Panc1 (cell line): ENCODE data around the gene MIA2. TPM values are rescaled to one million over a fixed set of nuclear protein-coding genes. Genes with fewer than 3 reads are reported as not detected.
A peak's percentile ranks its signal among the peaks of the same experiment; 100 is the strongest.
"Not testable (repeated sequence)": the region's sequence is repeated elsewhere in the genome, so short reads cannot be mapped to it uniquely, and the experiment has no call there.

Source experiments
- ATAC-seq: fragments of 200-7000 bp; cut with Tn5 transposase; 2 replicates; pipeline ENCODE4 v1.9.1; 2020; ENCODE audit warnings: mild to moderate bottlenecking, moderate library complexity
- BruUV-seq: library from RNA; stranded (reverse); fragments of 400-500 nt; replicated peaks from 2 replicates; lab custom pipeline; 2021; lab: Mats Ljungman, UMichigan
- CTCF ChIA-PET: fragments of 300-600 bp; sonication (Branson Sonifier 250); formaldehyde crosslinking; loops from one replicate; lab custom pipeline; 2022; ENCODE audit warnings: antibody characterized with exemption; lab: Charles Lee
- POLR2A ChIA-PET: fragments of 300-600 bp; sonication (Branson Sonifier 250); formaldehyde crosslinking; loops from one replicate; lab custom pipeline; 2022; ENCODE audit warnings: antibody characterized with exemption; lab: Charles Lee
- DNase-seq: peaks from one replicate; pipeline ENCODE4 v3.0.0-alpha.2; 2010; ENCODE audit warnings: low read depth, low spot score
- H3K27ac ChIP-seq: 2 replicates; pipeline ENCODE4 v1.5.1; 2011; ENCODE audit warnings: mild to moderate bottlenecking, low read length, inconsistent platforms
- H3K27me3 ChIP-seq: fragments of 200-500 bp; sonication (Bioruptor generic); 2 replicates; pipeline ENCODE4 v1.6.0; 2014; ENCODE audit warnings: low read length, inconsistent platforms; ENCODE audit not compliant: control insufficient read depth, insufficient read depth
- H3K36me3 ChIP-seq: fragments of 200-500 bp; sonication (Bioruptor generic); 2 replicates; pipeline ENCODE4 v1.5.1; 2014; ENCODE audit warnings: inconsistent platforms, mild to moderate bottlenecking, low read length, moderate library complexity; ENCODE audit not compliant: control insufficient read depth, insufficient read depth
- H3K4me1 ChIP-seq: 2 replicates; pipeline ENCODE4 v1.5.1; 2011; ENCODE audit warnings: inconsistent platforms, mild to moderate bottlenecking, low read length, moderate library complexity; ENCODE audit not compliant: control insufficient read depth, insufficient read depth
- H3K4me3 ChIP-seq, 2 experiments: 2 replicates each; pipeline ENCODE4 v1.5.1; 2011 to 2012; ENCODE audit warnings: low read depth in 2 of 2, low read length in 2 of 2, mild to moderate bottlenecking in 2 of 2, inconsistent platforms in 1 of 2, moderate library complexity in 1 of 2
- H3K9me3 ChIP-seq: fragments of 200-500 bp; sonication (Bioruptor generic); 2 replicates; pipeline ENCODE4 v1.5.1; 2014; ENCODE audit warnings: low read depth, mild to moderate bottlenecking, inconsistent platforms, low read length, moderate library complexity; ENCODE audit not compliant: control insufficient read depth, insufficient read depth
- TCF7L2 ChIP-seq: IDR thresholded peaks from 2 replicates; pipeline ENCODE4 v1.6.1; 2011; ENCODE audit warnings: mild to moderate bottlenecking, low read depth, low read length, inconsistent platforms
- in situ Hi-C: cut with HindIII; loops from 2 replicates; pipeline ENCODE4 v1.10.0; 2016; ENCODE audit warnings: low sequenced_read_pairs, low pct_unique_long_range_greater_than_20kb
- intact Hi-C: fragments of 100-400 bp; cut with micrococcal nuclease; formaldehyde crosslinking; loops from one replicate; pipeline ENCODE4 v1.10.0; 2022; ENCODE audit not compliant: unreplicated experiment
- total RNA-seq: library from RNA; stranded (reverse); gene quantifications from one replicate; pipeline ENCODE4 v1.2.1, GENCODE V29; 2021; ENCODE audit not compliant: unreplicated experiment
- TF ChIP-seq, protein P1 (sequence below), 2 experiments: IDR thresholded peaks; 2 replicates each; pipeline ENCODE4 v1.6.1; 2011 to 2012; ENCODE audit warnings: low read depth in 2 of 2, control low read depth in 1 of 2, low read length in 1 of 2, mild to moderate bottlenecking in 1 of 2, moderate library complexity in 1 of 2; ENCODE audit not compliant: insufficient read depth in 1 of 2
- TF ChIP-seq, protein P2 (sequence below): fragments of 450-650 bp; IDR thresholded peaks from 2 replicates; pipeline ENCODE4 v1.5.1; 2017; ENCODE audit warnings: mild to moderate bottlenecking

MIA2 gene
- total RNA-seq, 1 experiment from 2014 or later: 19.2 TPM

DNA sequence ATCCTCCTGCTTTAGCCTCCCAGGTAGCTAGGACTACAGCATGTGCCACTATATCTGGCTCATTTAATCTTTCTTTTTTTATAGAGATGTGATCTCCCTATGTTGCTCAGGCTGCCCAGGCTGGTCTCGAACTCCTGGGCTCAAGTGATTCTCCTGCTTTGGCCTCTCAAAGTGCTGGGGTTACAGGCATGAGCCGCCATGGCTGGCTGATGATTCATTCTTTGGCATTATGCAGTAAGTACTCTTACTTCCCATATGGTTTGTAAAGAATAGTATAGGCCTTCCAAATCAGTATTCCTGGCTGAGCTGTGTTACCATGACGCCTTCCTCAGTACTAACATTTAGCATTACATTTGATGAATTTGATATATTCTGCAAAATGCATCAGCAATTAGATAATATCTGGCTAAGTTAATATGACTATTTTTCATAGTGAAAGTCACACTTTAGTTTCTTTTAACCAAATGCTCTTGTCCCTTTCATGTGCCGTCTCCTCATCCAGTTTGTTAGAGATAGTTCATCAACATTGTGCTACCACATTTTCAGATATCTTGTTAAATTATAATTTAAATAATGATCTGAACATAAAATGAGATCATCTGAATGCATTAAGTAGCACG lies 3.2 kb upstream of the MIA2 start:
- DNase-seq: no peak
- in situ Hi-C loops: no loop called here
- Histone ChIP-seq H3K9me3 (no peaks in the 10 kb centered on the region), H3K27ac (no peak overlapping the region), H3K4me3 (no peak overlapping the region), H3K27me3 (no peaks in the 10 kb centered on the region), H3K4me1 (0 out of 2 replicates have a peak, but pooled peaks cover 3% of the 10 kb centered on the region), H3K36me3 (no peaks in the 10 kb centered on the region)
- BruUV-seq: no TSS peak
- ATAC-seq: no peak
- intact Hi-C loops: loop anchor here (5.0 kb wide), 2 partner anchors 137 to 202 kb away; partner anchors contain the start of gene FBXO33
- TF ChIP-seq TCF7L2: no peak
- TF ChIP-seq, protein P1, sequence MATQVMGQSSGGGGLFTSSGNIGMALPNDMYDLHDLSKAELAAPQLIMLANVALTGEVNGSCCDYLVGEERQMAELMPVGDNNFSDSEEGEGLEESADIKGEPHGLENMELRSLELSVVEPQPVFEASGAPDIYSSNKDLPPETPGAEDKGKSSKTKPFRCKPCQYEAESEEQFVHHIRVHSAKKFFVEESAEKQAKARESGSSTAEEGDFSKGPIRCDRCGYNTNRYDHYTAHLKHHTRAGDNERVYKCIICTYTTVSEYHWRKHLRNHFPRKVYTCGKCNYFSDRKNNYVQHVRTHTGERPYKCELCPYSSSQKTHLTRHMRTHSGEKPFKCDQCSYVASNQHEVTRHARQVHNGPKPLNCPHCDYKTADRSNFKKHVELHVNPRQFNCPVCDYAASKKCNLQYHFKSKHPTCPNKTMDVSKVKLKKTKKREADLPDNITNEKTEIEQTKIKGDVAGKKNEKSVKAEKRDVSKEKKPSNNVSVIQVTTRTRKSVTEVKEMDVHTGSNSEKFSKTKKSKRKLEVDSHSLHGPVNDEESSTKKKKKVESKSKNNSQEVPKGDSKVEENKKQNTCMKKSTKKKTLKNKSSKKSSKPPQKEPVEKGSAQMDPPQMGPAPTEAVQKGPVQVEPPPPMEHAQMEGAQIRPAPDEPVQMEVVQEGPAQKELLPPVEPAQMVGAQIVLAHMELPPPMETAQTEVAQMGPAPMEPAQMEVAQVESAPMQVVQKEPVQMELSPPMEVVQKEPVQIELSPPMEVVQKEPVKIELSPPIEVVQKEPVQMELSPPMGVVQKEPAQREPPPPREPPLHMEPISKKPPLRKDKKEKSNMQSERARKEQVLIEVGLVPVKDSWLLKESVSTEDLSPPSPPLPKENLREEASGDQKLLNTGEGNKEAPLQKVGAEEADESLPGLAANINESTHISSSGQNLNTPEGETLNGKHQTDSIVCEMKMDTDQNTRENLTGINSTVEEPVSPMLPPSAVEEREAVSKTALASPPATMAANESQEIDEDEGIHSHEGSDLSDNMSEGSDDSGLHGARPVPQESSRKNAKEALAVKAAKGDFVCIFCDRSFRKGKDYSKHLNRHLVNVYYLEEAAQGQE (IDR thresholded peaks at IDR 0.05; ENCODE audit: insufficient read depth in 1 of 2, low read depth in 2 of 2, low read length in 1 of 2): no peak
- ChIA-PET CTCF (no interaction called here), POLR2A (no interaction called here)

DNA sequence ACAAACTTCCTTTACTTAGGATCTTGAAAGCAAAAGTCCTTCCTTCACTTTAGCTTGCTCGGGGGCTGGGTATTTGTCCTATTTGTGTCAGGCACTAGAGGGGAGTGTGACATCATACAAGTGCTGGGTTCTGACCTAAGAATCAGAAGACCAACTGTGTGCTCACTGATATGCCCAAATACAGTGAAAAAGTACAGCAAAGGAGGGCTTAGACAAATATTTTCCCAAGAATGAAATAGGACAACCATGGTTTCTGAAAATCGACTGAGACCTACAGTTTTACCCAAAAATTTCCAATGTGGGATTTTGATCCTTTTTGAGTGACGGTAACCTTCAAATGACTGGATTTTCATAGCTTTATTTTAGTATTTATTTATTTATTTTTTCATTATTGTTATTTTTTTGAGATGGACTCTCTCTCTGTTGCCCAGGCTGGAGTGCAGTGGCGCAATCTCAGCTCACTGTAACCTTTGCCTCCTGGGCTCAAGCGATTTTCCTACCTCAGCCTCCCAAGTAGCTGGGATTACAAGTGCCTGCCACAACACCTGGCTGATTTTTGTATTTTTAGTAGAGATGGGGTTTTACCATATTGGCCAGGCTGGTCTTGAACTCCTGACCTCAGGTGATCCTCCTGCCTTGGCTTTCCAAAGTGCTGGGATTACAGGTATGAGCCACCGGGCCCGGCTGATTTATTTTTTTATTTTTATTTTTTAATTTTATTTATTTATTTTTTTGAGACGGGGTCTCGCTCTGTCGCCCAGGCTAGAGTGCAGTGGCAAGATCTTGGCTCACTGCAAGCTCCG lies 1.8 kb upstream of the MIA2 start:
- H3K9me3 ChIP-seq, H3K36me3 ChIP-seq, in situ Hi-C loops, DNase-seq, H3K4me3 ChIP-seq, H3K27ac ChIP-seq, H3K27me3 ChIP-seq, BruUV-seq, H3K4me1 ChIP-seq: not testable (repeated sequence)
- TF ChIP-seq, protein P2, sequence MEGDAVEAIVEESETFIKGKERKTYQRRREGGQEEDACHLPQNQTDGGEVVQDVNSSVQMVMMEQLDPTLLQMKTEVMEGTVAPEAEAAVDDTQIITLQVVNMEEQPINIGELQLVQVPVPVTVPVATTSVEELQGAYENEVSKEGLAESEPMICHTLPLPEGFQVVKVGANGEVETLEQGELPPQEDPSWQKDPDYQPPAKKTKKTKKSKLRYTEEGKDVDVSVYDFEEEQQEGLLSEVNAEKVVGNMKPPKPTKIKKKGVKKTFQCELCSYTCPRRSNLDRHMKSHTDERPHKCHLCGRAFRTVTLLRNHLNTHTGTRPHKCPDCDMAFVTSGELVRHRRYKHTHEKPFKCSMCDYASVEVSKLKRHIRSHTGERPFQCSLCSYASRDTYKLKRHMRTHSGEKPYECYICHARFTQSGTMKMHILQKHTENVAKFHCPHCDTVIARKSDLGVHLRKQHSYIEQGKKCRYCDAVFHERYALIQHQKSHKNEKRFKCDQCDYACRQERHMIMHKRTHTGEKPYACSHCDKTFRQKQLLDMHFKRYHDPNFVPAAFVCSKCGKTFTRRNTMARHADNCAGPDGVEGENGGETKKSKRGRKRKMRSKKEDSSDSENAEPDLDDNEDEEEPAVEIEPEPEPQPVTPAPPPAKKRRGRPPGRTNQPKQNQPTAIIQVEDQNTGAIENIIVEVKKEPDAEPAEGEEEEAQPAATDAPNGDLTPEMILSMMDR: peak; percentile 45
- POLR2A ChIA-PET: interaction anchor here (1.2 kb wide), 1 partner anchor 143 kb away, joined by 5 read pairs; no protein-coding TSS in a partner anchor
- ATAC-seq: peak; percentile 83
- intact Hi-C loops: loop anchor here (5.0 kb wide), 2 partner anchors 135 to 200 kb away; partner anchors contain the start of gene FBXO33
- CTCF ChIA-PET: interaction anchor here (1.1 kb wide), 1 partner anchor 194 kb away, joined by 3 read pairs; no protein-coding TSS in a partner anchor
